ENCODE data around the gene TARBP2.

DNA sequence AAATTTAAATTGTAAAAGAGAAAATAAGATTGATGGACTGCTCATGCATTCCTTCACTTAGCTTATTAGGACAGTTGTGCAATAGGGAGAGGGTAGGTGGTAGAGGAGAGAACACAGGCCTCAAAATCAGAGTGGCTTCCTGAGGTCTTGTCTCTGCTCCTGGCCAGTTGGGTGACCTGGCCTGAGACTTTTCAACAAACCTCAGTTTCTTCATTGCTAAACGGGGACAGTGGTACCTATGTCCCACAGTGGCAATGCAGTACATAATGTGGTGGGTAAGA is 4.4 kb upstream of the TARBP2 start:
- TF ChIP-seq CTCF (IDR thresholded peaks at IDR 0.05) (no peak), POLR2A (IDR thresholded peaks at IDR 0.05) (no peak)

All from body of pancreas (tissue), 4 donors.